Thyroid gland (tissue), 4 donors: ENCODE measurements around the gene TRAFD1. TPM values are rescaled to one million over a fixed set of nuclear protein-coding genes. Genes with fewer than 3 reads are reported as not detected.
"Not testable (repeated sequence)": the region's sequence is repeated elsewhere in the genome, so short reads cannot be mapped to it uniquely, and the experiment has no call there.

ENCODE experiments used
- DNase-seq, 2 donors: peaks; one replicate each; pipeline ENCODE4 v3.0.0-alpha.2; 2019
- H3K27ac ChIP-seq, 3 donors: fragments of 200-600 bp; sonication (generic); 1 replicate in 2 of 3; 2 replicates in 1 of 3; pipeline ENCODE4 v1.5.1; 2016 to 2019; ENCODE audit warnings: mild to moderate bottlenecking in 1 of 3, moderate library complexity in 1 of 3
- H3K27me3 ChIP-seq: fragments of 200-600 bp; sonication (generic); one replicate; pipeline ENCODE4 v1.5.1; 2019
- H3K36me3 ChIP-seq, 2 donors: fragments of 200-600 bp; sonication (generic); one replicate each; pipeline ENCODE4 v1.5.1; 2016 to 2019
- H3K4me1 ChIP-seq, 2 donors: fragments of 200-600 bp; sonication (generic); one replicate each; pipeline ENCODE4 v1.5.1; 2017 to 2019
- H3K4me3 ChIP-seq, 3 donors: fragments of 200-600 bp; sonication (generic); replicated peaks in 1 of 3; 1 replicate in 2 of 3; 2 replicates in 1 of 3; pipeline ENCODE4 v1.5.1; 2016; ENCODE audit warnings: mild to moderate bottlenecking in 1 of 3
- H3K9me3 ChIP-seq: fragments of 200-600 bp; sonication (generic); one replicate; pipeline ENCODE4 v1.5.1; 2017
- POLR2A ChIP-seq, 2 donors: fragments of 450-650 bp; IDR thresholded peaks; one replicate each; pipeline ENCODE4 v1.6.1; 2017; ENCODE audit warnings: antibody characterized with exemption in 2 of 2, mild to moderate bottlenecking in 2 of 2, moderate library complexity in 1 of 2
- WGBS, 2 donors: methylation state at CpG; one replicate each; pipeline ENCODE4 v1.1.5; 2017; 5-methylcytosine and 5-hydroxymethylcytosine counted together
- intact Hi-C: fragments of 100-400 bp; cut with DNase I; formaldehyde crosslinking; loops from one replicate; pipeline ENCODE4 v1.15.1; 2023
- total RNA-seq, 4 donors: library from RNA; depleted of rRNA; stranded (reverse); fragments of >200 nt; gene quantifications; one replicate each; pipeline ENCODE4 v1.2.3, GENCODE V29; 2016
- TF ChIP-seq, protein P1 (sequence below), 6 experiments: fragments of 200-600 bp in 3 of 6; fragments of 450-650 bp in 3 of 6; sonication (generic) in 3 of 6; IDR thresholded peaks; one replicate each; pipeline ENCODE4 v1.5.1; 2016 to 2019; ENCODE audit warnings: antibody characterized with exemption in 6 of 6, mild to moderate bottlenecking in 2 of 6, inconsistent platforms in 1 of 6, moderate library complexity in 1 of 6

The TRAFD1 gene
- total RNA-seq, 4 donors from 2014 or later = 24.6 to 34.4 (median 27.9) TPM

DNA sequence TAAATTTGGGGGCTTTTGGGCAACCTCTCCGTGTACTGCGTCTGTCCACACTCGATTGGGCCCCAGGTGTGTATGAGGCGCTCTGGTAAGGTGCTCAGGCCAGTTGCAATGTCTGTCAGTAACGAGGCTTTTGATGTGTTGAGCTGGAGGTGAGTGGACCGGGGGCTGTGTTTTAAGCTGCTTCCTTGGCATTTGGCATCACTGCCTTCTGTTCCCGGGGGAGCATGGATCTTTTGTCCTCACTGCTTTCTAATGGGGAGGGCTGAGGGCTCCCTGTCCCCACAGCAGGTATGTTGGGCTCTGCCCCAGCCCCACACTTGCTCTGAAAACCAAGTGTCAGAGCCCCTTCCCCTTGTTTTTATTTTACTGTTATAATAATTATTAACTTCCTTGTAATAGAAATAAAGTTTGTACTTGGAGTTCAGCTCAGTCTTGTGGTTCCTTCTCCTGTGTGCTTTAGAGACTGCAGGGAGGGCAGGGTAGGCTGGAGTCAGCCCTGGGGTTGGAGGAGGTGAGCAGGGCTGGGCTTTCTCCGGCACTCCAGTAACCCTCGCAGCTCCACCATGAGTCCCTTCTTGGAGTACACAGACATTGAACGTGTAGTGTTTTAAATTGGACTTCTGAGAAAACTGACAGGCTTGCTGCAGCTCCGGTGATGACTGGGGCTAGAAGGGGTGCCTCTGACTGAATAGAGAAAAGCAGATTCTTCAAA, 28.0 kb downstream of the TRAFD1 start:
- Histone ChIP-seq H3K27me3 (no peaks in the 10 kb centered on the region), H3K4me1 (no peaks in the 10 kb centered on the region), H3K36me3 (peaks cover 42 to 53% of the 10 kb centered on the region in 2 donors), H3K4me3 (no peak overlapping the region), H3K27ac (no peak overlapping the region), H3K9me3 (no peaks in the 10 kb centered on the region)
- WGBS, 2 donors = 80 to 85% methylated on average over 6 to 11 of the region's 11 CpGs
- TF ChIP-seq POLR2A (IDR thresholded peaks at IDR 0.05) = no peak
- TF ChIP-seq, protein P1, sequence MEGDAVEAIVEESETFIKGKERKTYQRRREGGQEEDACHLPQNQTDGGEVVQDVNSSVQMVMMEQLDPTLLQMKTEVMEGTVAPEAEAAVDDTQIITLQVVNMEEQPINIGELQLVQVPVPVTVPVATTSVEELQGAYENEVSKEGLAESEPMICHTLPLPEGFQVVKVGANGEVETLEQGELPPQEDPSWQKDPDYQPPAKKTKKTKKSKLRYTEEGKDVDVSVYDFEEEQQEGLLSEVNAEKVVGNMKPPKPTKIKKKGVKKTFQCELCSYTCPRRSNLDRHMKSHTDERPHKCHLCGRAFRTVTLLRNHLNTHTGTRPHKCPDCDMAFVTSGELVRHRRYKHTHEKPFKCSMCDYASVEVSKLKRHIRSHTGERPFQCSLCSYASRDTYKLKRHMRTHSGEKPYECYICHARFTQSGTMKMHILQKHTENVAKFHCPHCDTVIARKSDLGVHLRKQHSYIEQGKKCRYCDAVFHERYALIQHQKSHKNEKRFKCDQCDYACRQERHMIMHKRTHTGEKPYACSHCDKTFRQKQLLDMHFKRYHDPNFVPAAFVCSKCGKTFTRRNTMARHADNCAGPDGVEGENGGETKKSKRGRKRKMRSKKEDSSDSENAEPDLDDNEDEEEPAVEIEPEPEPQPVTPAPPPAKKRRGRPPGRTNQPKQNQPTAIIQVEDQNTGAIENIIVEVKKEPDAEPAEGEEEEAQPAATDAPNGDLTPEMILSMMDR (IDR thresholded peaks at IDR 0.05) = no peak
- no peak for DNase-seq
- intact Hi-C loops = no loop called here

DNA sequence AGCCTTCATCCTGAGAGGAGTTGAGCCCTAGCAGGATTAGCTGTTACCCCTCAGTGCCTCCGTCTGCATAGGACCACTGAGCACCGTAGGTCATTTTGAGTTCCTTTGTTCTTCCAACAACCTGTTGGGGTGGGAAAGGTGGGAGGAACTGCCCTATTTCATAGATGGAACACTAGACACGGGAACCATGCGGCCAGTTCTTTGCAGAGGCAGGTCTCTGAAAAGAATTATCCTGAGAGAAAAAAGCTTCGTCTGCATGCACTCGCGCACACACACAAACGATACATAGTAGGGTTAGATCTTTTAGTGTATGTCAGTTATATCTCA, 28.5 kb downstream of the TRAFD1 start:
- 90 to 96% methylated on average over 8 of the region's 8 CpGs for WGBS, 2 donors
- no peak overlapping the region for H3K27ac ChIP-seq
- H3K27me3 ChIP-seq = no peaks in the 10 kb centered on the region
- intact Hi-C loops = no loop called here
- TF ChIP-seq, protein P1 (IDR thresholded peaks at IDR 0.05) = no peak
- no peak for TF ChIP-seq POLR2A (IDR thresholded peaks at IDR 0.05)
- no peaks in the 10 kb centered on the region for H3K9me3 ChIP-seq
- H3K4me3 ChIP-seq = no peak overlapping the region
- DNase-seq = no peak
- peaks cover 47 to 53% of the 10 kb centered on the region in 2 donors for H3K36me3 ChIP-seq
- no peaks in the 10 kb centered on the region for H3K4me1 ChIP-seq

DNA sequence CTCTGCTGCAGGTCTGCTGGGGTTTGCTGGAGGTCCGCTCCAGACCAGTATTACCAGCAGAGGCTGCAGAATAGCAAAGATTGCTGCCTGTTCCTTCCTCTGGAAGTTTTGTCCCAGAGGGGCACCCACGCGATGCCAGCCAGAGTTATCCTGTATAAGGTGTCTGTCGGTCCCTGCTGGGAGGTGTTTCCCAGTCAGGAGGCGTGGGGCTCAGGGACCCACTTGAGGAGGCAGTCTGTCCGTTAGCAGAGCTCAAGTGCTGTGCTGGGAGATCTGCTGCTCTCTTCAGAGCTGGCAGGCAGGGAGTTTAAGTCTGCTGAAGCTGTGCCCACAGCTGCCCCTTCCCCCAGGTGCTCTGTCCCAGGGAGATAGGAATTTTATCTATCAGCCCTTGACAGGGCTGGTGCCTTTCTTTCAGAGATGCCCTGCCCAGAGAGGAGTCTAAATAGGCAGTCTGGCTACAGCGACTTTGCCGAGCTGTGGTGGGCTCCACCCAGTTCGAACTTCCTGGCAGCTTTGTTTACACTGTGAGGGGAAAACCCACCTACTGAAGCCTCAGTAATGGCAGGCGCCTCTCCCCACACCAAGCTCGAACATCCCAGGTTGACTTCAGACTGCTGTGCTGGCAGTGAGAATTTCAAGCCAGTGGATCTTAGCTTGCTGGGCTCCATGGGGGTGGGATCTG, 33.2 kb downstream of the TRAFD1 start:
- H3K27me3 ChIP-seq, H3K4me3 ChIP-seq, H3K9me3 ChIP-seq, H3K27ac ChIP-seq, intact Hi-C loops, H3K4me1 ChIP-seq, DNase-seq: not testable (repeated sequence)
- 91 to 99% methylated on average over 11 of the region's 11 CpGs for WGBS, 2 donors
- H3K36me3 ChIP-seq = peaks cover 50 to 51% of the 10 kb centered on the region in 2 donors

DNA sequence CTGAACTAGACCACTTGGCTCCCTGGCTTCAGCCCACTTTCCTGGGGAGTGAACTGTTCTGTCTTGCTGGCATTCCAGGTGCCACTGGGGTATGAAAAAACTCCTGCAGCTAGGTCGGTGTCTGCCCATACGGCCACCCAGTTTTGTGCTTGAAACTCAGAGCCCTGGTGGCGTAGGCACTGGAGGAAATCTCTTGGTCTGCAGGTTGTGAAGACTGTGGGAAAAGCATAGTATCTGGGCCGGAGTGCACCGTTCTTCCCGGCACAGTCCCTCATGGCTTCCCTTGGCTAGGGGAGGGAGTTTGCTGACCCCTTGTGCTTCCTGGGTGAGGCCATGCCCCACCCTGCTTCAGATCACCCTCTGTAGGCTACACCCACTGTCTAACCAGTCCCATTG, 33.8 kb downstream of the TRAFD1 start:
- Histone ChIP-seq H3K4me1 (no peaks in the 10 kb centered on the region), H3K36me3 (peaks cover 50 to 53% of the 10 kb centered on the region in 2 donors), H3K27ac (no peak overlapping the region), H3K27me3 (no peaks in the 10 kb centered on the region), H3K9me3 (no peaks in the 10 kb centered on the region), H3K4me3 (no peak overlapping the region)
- no peak for TF ChIP-seq POLR2A (IDR thresholded peaks at IDR 0.05)
- TF ChIP-seq, protein P1 (IDR thresholded peaks at IDR 0.05) = no peak
- intact Hi-C loops = no loop called here
- DNase-seq = no peak
- 97 to 100% methylated on average over 6 of the region's 6 CpGs for WGBS, 2 donors

DNA sequence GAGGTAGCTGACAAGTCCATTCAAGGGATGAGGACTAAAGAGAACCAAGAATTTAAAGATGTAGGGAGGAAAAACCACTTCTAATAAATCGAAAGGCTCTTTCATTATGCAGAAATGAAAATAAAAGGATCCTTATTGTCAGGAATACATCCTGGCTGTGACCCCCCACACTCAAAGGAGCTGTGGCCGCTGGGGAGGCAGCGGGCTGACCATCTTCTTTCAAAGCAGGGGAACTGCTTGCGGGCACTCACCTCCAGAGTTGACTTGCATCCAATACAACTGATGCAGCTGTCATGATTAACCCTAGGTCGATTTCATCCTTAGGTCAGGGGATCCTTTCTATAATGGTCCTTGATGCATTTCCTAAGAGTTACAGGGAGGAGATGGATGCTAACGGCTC, 35.3 kb downstream of the TRAFD1 start:
- Histone ChIP-seq H3K36me3 (peaks cover 50 to 53% of the 10 kb centered on the region in 2 donors), H3K27me3 (no peaks in the 10 kb centered on the region), H3K4me1 (no peaks in the 10 kb centered on the region), H3K4me3 (no peak overlapping the region), H3K27ac (no peak overlapping the region), H3K9me3 (no peaks in the 10 kb centered on the region)
- TF ChIP-seq, protein P1 (IDR thresholded peaks at IDR 0.05) = no peak
- no peak for TF ChIP-seq POLR2A (IDR thresholded peaks at IDR 0.05)
- no peak for DNase-seq
- intact Hi-C loops = no loop called here
- 95% methylated on average over 6 of the region's 6 CpGs for WGBS, 2 donors
